Fibroblast of mammary gland (primary cell): ENCODE results near the gene ZSWIM6.

ENCODE experiments used
- DNase-seq: peaks from one replicate; pipeline ENCODE4 v3.0.0-alpha.2; 2010; ENCODE audit warnings: low read depth
- H3K4me3 ChIP-seq: 2 replicates; pipeline ENCODE4 v1.5.1; 2011; ENCODE audit warnings: low read depth, mild to moderate bottlenecking, low read length, moderate library complexity; ENCODE audit not compliant: control insufficient read depth
- TF ChIP-seq, protein P1 (sequence below): conservative IDR thresholded peaks from 2 replicates; pipeline ENCODE4 v1.5.1; 2011; ENCODE audit warnings: low read depth, low read length, inconsistent platforms; ENCODE audit not compliant: control insufficient read depth, insufficient read depth

Gene ZSWIM6

DNA sequence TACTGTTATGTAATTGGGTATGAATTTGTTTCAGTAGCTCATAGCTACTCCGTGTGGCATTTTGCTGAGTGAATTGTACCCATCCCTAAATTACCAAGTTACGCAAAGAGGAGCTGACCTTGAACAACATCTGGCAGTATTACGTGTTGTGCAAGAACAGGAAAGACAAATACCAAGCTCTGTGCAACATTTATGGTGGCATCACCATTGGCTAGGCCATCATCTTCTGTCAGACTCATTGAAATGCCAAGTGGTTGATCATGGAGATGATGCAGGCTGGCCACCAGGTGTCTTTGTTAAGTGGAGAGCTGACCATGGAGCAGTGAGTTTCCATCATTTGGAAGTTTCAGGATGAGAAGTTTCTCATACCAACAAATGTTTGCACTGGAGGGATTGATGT lies 15.0 kb downstream of the ZSWIM6 start:
- DNase-seq = peak; percentile 34
- no peak overlapping the region for H3K4me3 ChIP-seq
- TF ChIP-seq, protein P1, sequence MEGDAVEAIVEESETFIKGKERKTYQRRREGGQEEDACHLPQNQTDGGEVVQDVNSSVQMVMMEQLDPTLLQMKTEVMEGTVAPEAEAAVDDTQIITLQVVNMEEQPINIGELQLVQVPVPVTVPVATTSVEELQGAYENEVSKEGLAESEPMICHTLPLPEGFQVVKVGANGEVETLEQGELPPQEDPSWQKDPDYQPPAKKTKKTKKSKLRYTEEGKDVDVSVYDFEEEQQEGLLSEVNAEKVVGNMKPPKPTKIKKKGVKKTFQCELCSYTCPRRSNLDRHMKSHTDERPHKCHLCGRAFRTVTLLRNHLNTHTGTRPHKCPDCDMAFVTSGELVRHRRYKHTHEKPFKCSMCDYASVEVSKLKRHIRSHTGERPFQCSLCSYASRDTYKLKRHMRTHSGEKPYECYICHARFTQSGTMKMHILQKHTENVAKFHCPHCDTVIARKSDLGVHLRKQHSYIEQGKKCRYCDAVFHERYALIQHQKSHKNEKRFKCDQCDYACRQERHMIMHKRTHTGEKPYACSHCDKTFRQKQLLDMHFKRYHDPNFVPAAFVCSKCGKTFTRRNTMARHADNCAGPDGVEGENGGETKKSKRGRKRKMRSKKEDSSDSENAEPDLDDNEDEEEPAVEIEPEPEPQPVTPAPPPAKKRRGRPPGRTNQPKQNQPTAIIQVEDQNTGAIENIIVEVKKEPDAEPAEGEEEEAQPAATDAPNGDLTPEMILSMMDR = no peak

DNA sequence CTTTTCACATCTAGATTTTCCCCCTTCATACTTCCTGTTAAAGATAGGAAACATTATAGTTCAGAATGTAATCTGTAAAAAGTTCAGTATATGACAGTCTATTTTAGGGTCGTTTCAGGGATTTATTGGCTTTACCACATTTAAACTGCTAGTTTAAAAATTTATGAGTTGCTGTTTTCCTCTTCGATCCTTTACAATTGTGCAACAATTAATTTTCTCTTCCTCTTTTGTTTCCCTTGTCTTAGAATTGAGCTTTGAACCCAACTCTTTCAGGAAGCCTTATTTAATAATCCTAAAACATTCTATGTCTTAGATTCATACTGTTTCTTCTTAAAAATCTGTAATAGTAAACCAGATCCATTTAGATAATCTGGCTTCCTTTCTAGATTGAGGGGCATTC lies 16.4 kb downstream of the ZSWIM6 start:
- TF ChIP-seq, protein P1 = no peak
- no peak for DNase-seq
- no peak overlapping the region for H3K4me3 ChIP-seq

DNA sequence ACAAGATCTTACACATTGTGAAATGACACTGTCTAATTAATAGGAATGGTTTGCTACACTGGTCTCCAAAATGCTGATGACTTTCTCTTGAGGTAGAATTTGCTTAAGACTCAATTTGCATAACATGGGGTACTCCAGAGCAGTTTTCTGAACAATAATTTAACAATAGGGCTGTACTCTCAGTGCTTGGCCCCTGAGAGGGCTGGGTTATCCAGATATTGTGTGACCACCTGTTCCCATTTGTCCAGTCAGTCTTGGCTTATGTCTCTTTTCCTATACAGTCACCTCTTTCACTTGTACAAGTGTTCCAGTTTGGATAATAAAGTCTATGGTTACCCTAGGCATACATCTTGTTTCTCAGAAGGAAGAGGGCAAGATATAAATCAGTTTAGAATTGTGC lies 17.9 kb downstream of the ZSWIM6 start:
- no peak overlapping the region for H3K4me3 ChIP-seq
- DNase-seq = no peak
- TF ChIP-seq, protein P1 = no peak

DNA sequence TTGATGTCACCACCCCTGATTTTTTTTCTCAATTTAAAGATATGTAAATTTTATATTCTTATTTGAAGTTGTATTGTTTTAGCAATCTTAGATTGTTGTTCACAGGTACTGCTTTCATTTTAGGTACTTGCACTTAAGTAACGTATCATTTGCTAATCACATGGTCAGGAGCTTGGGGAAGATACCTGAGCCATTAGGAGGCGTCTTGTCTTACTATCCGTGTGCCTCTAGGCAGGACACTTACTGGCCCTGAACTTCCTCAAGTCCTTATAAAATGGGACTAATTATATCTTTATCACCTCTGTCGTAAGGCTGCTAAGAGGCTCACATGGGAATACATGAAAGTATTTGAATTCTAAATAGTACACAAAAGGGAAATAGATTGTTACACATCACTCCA lies 18.5 kb downstream of the ZSWIM6 start:
- no peak for DNase-seq

DNA sequence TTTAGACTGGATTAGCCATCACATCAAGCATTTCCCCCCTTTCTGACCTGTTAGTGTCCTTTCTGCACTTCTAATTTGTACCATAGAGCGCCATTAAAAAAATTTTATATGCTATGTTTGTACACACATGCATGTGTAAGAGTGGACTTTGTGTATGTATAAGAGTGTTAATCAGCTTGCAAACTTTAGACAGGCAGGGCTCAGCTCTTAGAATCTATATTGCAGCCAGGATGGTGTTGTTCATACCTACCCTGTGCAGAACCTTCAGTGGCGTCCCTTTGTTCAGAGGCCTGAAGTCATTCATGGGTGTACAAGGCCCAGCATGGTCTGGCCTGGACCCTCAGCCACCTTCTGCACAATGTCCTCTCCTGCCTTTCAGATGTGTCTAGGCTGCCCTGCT lies 19.7 kb downstream of the ZSWIM6 start:
- TF ChIP-seq, protein P1 = no peak

More for the DNA sequence above, 18.5 kb downstream of the ZSWIM6 start:
- TF ChIP-seq, protein P1 = no peak
- no peak overlapping the region for H3K4me3 ChIP-seq

DNA sequence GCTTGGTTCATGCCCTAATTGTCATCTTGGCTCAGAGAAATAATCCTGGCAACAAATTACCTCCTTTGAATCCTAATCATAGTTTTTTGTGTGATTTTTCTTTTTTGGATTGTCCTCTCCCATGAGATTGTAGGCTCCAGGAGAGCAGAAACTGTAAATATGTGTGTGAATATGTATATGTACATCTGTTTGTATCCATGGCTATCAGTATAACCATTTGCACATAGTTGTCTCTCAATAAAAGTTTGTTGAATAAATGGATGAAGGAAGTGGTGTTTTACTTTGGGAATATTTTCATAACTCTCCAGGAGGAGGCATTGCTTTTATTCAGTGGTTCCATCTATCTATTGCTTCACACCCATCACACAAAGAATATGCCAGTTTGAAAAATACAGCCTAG lies 20.1 kb downstream of the ZSWIM6 start:
- TF ChIP-seq, protein P1 = no peak
- no peak overlapping the region for H3K4me3 ChIP-seq
- DNase-seq = no peak

More for the DNA sequence above, 19.7 kb downstream of the ZSWIM6 start:
- no peak overlapping the region for H3K4me3 ChIP-seq
- DNase-seq = no peak

DNA sequence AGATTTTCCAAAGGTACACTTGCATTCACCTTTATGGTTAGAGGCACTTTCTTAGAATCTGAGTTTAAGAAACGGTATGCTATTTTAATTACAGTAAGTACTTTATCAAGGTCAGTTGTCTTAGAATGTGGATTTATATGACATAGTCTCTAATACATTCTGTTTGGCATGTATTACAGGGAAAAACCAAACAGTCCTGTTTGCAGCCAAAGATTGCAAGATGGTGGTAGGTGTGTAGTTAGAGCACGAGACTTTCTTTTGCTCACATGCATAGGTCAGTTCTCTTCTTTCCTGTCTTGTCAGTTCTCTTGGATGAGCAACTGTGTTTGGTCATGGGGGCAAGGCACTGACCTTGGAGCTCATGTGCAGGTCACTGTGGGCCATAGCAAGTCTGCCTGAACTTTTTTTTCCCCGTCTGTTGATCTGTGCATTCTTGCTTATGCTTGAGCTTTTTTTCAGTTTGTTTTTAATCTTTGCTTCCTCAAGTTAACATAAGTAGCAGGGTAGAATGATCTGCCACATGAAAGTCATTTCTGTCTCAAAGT lies 20.6 kb downstream of the ZSWIM6 start:
- no peak for DNase-seq
- no peak overlapping the region for H3K4me3 ChIP-seq
- TF ChIP-seq, protein P1 = no peak
